ENCODE data around the gene NEK7.

The NEK7 gene

GRCh38 chr1:198259333-198260074 lies 102.7 kb downstream of the NEK7 start:
- no peak for DNase-seq (ENCODE audit: low read depth)
- no peak overlapping the region for H3K4me3 ChIP-seq (ENCODE audit: low read depth, low read length)
- TF ChIP-seq, protein P1, sequence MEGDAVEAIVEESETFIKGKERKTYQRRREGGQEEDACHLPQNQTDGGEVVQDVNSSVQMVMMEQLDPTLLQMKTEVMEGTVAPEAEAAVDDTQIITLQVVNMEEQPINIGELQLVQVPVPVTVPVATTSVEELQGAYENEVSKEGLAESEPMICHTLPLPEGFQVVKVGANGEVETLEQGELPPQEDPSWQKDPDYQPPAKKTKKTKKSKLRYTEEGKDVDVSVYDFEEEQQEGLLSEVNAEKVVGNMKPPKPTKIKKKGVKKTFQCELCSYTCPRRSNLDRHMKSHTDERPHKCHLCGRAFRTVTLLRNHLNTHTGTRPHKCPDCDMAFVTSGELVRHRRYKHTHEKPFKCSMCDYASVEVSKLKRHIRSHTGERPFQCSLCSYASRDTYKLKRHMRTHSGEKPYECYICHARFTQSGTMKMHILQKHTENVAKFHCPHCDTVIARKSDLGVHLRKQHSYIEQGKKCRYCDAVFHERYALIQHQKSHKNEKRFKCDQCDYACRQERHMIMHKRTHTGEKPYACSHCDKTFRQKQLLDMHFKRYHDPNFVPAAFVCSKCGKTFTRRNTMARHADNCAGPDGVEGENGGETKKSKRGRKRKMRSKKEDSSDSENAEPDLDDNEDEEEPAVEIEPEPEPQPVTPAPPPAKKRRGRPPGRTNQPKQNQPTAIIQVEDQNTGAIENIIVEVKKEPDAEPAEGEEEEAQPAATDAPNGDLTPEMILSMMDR (IDR thresholded peaks at IDR 0.05; ENCODE audit: low read depth, low read length, missing control alignments): no peak

DNA sequence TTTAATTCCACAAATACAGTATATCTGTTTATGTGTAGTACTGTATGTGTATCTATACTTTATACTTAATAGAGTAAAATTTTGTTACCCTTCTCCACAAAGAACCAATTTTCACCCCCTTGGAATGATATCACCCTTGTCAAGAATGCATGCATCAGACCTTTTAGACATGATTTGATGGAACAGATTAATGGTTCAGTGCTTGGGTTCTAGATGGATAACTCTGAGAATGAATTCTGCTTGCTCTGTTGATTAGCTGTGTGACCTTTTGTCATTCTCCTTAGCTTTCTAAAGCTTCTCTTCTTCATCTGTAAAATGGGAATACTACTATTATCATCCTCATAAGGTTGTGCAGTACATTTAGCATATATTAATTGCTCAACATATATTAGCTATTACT lies 105.1 kb downstream of the NEK7 start:
- TF ChIP-seq, protein P1 (IDR thresholded peaks at IDR 0.05; ENCODE audit: low read depth, low read length, missing control alignments): no peak
- H3K4me3 ChIP-seq (ENCODE audit: low read depth, low read length): no peak overlapping the region
- DNase-seq (ENCODE audit: low read depth): no peak

- TF ChIP-seq, protein P1 (IDR thresholded peaks at IDR 0.05; ENCODE audit: low read depth, low read length, missing control alignments): no peak
- DNase-seq (ENCODE audit: low read depth): no peak
- H3K4me3 ChIP-seq (ENCODE audit: low read depth, low read length): no peak overlapping the region
Measured at GRCh38 chr1:198263186-198263585, 106.4 kb downstream of the NEK7 start.

DNA sequence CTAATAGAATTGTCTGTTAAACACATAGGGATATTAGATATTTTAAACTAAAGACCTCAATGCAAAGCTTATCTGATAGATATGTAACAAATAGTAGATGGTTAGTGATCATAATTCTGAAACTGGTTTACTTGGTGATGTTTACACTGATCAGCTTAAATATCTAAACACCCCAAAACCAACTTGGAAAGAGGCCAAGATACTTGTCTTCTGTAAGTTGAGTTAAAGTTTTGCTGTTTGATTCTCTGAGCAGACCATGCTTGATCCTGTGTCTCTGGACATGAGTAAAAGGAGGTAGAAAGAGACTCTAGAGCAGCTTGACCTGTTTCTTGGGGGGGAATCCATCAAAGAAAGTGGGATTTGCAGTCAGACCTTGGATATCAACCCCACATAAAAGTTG lies 107.5 kb downstream of the NEK7 start:
- TF ChIP-seq, protein P1 (IDR thresholded peaks at IDR 0.05; ENCODE audit: low read depth, low read length, missing control alignments): no peak
- DNase-seq (ENCODE audit: low read depth): no peak
- no peak overlapping the region for H3K4me3 ChIP-seq (ENCODE audit: low read depth, low read length)

GRCh38 chr1:198265073-198265661 lies 108.4 kb downstream of the NEK7 start:
- TF ChIP-seq, protein P1 (IDR thresholded peaks at IDR 0.05; ENCODE audit: low read depth, low read length, missing control alignments): no peak
- H3K4me3 ChIP-seq (ENCODE audit: low read depth, low read length): no peak overlapping the region
- DNase-seq (ENCODE audit: low read depth): no peak

- no peak overlapping the region for H3K4me3 ChIP-seq (ENCODE audit: low read depth, low read length)
- no peak for DNase-seq (ENCODE audit: low read depth)
- TF ChIP-seq, protein P1 (IDR thresholded peaks at IDR 0.05; ENCODE audit: low read depth, low read length, missing control alignments): no peak
Measured at GRCh38 chr1:198267056-198267455, 110.3 kb downstream of the NEK7 start.

DNA sequence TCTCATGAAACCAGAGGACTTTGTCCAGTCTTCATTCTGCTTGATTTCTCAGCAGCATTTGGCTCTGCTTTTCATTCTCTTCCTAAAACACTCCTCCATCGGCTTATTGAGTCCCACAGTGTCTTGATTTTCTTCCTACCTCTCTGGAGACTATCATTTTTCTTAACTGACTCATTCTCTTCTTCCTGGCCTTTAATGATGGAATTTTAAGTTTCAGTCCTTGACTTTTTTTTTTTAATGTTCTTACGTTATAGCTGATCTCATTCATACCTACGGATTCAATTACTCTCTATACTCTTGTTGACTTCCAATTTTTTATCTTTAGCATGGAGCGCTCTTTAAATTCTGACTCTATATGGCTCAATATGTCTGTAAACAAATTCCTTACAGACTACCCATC lies 111.1 kb downstream of the NEK7 start:
- H3K4me3 ChIP-seq (ENCODE audit: low read depth, low read length): no peak overlapping the region
- TF ChIP-seq, protein P1 (IDR thresholded peaks at IDR 0.05; ENCODE audit: low read depth, low read length, missing control alignments): no peak
- DNase-seq (ENCODE audit: low read depth): no peak
